Large intestine (tissue), 3 donors: ENCODE results near the gene TPD52L1. TPM values are rescaled to one million over a fixed set of nuclear protein-coding genes. Genes with fewer than 3 reads are reported as not detected.

Experiments used
- DNase-seq, 2 donors: peaks; one replicate each; pipeline versions ENCODE4 v3.0.0 to v3.0.0-alpha.2; 2013
- H3K27ac ChIP-seq: one replicate; pipeline ENCODE4 v1.5.1; 2013; ENCODE audit warnings: low read length
- H3K27me3 ChIP-seq: 2 replicates; pipeline ENCODE4 v1.6.1; 2013; ENCODE audit warnings: low read length; ENCODE audit not compliant: control insufficient read depth, insufficient read depth
- H3K36me3 ChIP-seq: 2 replicates; pipeline ENCODE4 v1.6.1; 2013; ENCODE audit warnings: low read length; ENCODE audit not compliant: control insufficient read depth, insufficient read depth
- H3K4me1 ChIP-seq: one replicate; pipeline ENCODE4 v1.6.1; 2013; ENCODE audit warnings: low read length; ENCODE audit not compliant: control insufficient read depth, insufficient read depth
- H3K4me3 ChIP-seq: one replicate; pipeline ENCODE4 v1.5.1; 2013; ENCODE audit warnings: low read length
- H3K9me3 ChIP-seq: one replicate; pipeline ENCODE4 v1.6.1; 2013; ENCODE audit warnings: mild to moderate bottlenecking, low read depth, low read length, moderate library complexity; ENCODE audit not compliant: control insufficient read depth
- WGBS: methylation state at CpG from one replicate; pipeline ENCODE4 v1.1.5; 2013; ENCODE audit warnings: low lambda C conversion rate; ENCODE audit not compliant: insufficient coverage; 5-methylcytosine and 5-hydroxymethylcytosine counted together
- polyA plus RNA-seq: library from polyadenylated mRNA; unstranded; fragments of 120-200 nt; gene quantifications from one replicate; pipeline ENCODE4 v1.2.1, GENCODE V29; 2013

The TPD52L1 gene
- polyA plus RNA-seq, 1 donor: 53.4 TPM

- H3K4me3 ChIP-seq: no peak overlapping the region
Observed at GRCh38 chr6:125188594-125189203, 35.1 kb downstream of the TPD52L1 start.

DNA sequence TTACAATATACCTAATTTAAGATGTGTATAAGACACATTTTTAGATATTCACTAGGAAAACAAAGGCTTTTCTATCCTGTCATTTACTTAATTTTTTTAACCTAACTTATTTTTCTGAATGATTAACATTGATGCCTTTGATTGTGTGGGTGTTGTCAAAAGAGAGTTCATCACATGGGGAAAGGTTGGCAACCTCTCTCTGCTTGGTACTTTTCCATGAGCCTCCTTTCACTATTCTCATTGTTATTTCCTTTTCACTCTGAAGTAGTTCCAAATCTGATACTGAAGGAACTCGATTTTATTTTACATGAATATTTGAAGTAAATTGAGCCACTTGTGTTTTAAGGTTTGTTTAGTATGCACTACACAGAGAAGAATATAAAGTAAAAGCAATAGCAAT lies 35.9 kb downstream of the TPD52L1 start:
- Histone ChIP-seq H3K4me1 (no peaks in the 10 kb centered on the region), H3K9me3 (no peaks in the 10 kb centered on the region), H3K36me3 (no peaks in the 10 kb centered on the region), H3K4me3 (no peak overlapping the region), H3K27ac (no peak overlapping the region), H3K27me3 (no peaks in the 10 kb centered on the region)
- WGBS: 83% methylated on average over 1 of the region's 1 CpG
- DNase-seq: no peak

More at GRCh38 chr6:125188594-125189203, 35.1 kb downstream of the TPD52L1 start:
- Histone ChIP-seq H3K36me3 (no peaks in the 10 kb centered on the region), H3K9me3 (no peaks in the 10 kb centered on the region), H3K27ac (no peak overlapping the region), H3K4me1 (no peaks in the 10 kb centered on the region), H3K27me3 (no peaks in the 10 kb centered on the region)
- DNase-seq: no peak
- WGBS: no CpG with 5 or more reads among the region's 1 CpG

GRCh38 chr6:125190667-125191066 lies 37.1 kb downstream of the TPD52L1 start:
- WGBS: 100% methylated on average over 1 of the region's 4 CpGs
- Histone ChIP-seq H3K36me3 (no peaks in the 10 kb centered on the region), H3K27ac (no peak overlapping the region), H3K4me1 (no peaks in the 10 kb centered on the region), H3K4me3 (no peak overlapping the region), H3K27me3 (no peaks in the 10 kb centered on the region), H3K9me3 (no peaks in the 10 kb centered on the region)
- no peak for DNase-seq

DNA sequence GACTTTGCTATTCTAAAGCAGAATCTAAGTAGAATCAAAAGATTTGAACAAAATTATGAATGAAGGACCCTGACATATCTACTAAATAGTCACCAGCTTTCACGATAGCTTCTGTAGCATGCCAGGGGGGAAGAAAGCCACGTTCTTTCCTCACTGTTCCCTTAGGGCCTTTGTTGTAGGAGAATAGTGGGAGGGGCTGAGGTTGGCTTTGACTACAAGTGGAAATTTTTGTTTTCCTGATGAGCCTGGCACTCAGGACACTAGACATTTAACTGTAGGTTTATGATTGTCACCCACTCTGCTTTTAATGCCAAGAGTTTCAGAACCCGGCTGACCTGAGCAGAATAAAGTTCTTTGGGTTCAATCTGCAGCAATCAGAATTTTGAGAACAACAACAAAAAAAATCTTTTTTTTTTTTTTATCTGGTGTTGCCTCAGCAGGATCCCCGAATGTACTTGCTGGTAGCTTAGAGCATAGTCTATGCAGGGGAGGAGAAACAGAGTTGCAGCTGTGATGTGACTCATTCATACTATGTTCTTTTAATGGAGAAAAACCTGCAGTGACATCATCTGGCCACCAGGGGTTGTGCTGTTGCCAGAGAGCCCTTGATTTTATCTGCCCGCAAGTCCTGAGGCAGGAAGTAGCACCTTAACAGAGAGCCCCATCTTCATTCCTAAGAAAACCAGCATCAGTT lies 38.5 kb downstream of the TPD52L1 start:
- peak; percentile 64 to 77 for DNase-seq
- H3K36me3 ChIP-seq: no peaks in the 10 kb centered on the region
- no peaks in the 10 kb centered on the region for H3K27me3 ChIP-seq
- no peaks in the 10 kb centered on the region for H3K9me3 ChIP-seq
- WGBS: 60% methylated on average over 1 of the region's 5 CpGs
- no peak overlapping the region for H3K27ac ChIP-seq
- no peaks in the 10 kb centered on the region for H3K4me1 ChIP-seq
- no peak overlapping the region for H3K4me3 ChIP-seq

- no peak overlapping the region for H3K4me3 ChIP-seq
- no peaks in the 10 kb centered on the region for H3K36me3 ChIP-seq
- H3K27me3 ChIP-seq: no peaks in the 10 kb centered on the region
- DNase-seq: no peak
- no peaks in the 10 kb centered on the region for H3K9me3 ChIP-seq
- H3K4me1 ChIP-seq: peaks cover 4% of the 10 kb centered on the region
- WGBS: no CpG with 5 or more reads among the region's 5 CpGs
- no peak overlapping the region for H3K27ac ChIP-seq
Observed at GRCh38 chr6:125192610-125192930, 39.0 kb downstream of the TPD52L1 start.

GRCh38 chr6:125193208-125193607 lies 39.6 kb downstream of the TPD52L1 start:
- no CpG with 5 or more reads among the region's 2 CpGs for WGBS
- Histone ChIP-seq H3K27me3 (no peaks in the 10 kb centered on the region), H3K9me3 (no peaks in the 10 kb centered on the region), H3K4me3 (no peak overlapping the region), H3K36me3 (no peaks in the 10 kb centered on the region), H3K27ac (no peak overlapping the region), H3K4me1 (peaks cover 10% of the 10 kb centered on the region)
- DNase-seq: no peak

DNA sequence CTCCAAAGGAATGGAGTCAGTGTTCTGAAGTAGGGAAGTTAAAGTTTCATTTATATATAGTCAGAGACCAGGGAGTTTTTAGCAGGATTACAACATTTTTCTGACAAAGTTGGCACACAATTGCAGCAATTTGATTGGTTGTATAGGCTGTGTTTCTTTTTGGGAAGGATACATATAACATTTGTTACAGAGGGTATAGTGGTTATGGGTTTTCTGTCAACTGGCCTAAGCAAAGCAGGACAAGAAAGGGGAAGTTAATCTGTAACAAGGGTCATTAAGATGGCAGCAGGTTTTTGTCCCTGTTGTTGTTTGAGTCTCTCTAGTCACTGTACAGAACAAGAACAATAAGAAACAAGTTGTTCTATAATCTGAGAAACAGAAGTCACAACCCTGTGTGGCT lies 41.4 kb downstream of the TPD52L1 start:
- no peaks in the 10 kb centered on the region for H3K27me3 ChIP-seq
- H3K4me1 ChIP-seq: peaks cover 13% of the 10 kb centered on the region
- DNase-seq: no peak
- no peak overlapping the region for H3K27ac ChIP-seq
- H3K4me3 ChIP-seq: no peak overlapping the region
- H3K36me3 ChIP-seq: no peaks in the 10 kb centered on the region
- no peaks in the 10 kb centered on the region for H3K9me3 ChIP-seq

DNA sequence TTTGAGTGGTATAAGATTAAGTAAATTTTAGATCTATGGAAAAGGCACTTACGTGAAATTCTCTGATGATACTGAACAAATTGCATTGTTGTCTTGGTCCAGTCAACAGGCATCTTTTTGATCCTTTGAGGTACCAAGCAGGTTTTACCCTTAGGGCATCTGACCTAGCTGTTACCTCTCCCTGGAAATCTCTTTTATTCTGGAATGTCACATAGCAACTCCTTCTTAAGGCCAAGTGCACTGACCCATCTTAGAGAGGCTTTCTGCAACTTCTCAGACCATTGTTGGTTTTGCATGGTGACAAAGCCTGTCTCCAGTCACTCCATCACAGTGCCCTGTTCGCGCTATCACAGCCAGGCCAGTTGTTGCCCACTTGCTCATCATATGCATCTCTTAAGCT lies 42.0 kb downstream of the TPD52L1 start:
- WGBS: 100% methylated on average over 1 of the region's 3 CpGs
- H3K4me3 ChIP-seq: no peak overlapping the region
- H3K4me1 ChIP-seq: peaks cover 14% of the 10 kb centered on the region
- no peak overlapping the region for H3K27ac ChIP-seq
- DNase-seq: no peak
- no peaks in the 10 kb centered on the region for H3K36me3 ChIP-seq
- no peaks in the 10 kb centered on the region for H3K9me3 ChIP-seq
- no peaks in the 10 kb centered on the region for H3K27me3 ChIP-seq

GRCh38 chr6:125196613-125197012 lies 43.0 kb downstream of the TPD52L1 start:
- no peak overlapping the region for H3K27ac ChIP-seq
- no peaks in the 10 kb centered on the region for H3K27me3 ChIP-seq
- no peak overlapping the region for H3K4me3 ChIP-seq
- H3K4me1 ChIP-seq: peaks cover 21% of the 10 kb centered on the region
- no peak for DNase-seq
- WGBS: 90% methylated on average over 2 of the region's 3 CpGs
- H3K9me3 ChIP-seq: no peaks in the 10 kb centered on the region
- H3K36me3 ChIP-seq: no peaks in the 10 kb centered on the region

- peak; percentile 57 to 85 for DNase-seq
- no peak overlapping the region for H3K4me3 ChIP-seq
- peaks cover 28% of the 10 kb centered on the region for H3K4me1 ChIP-seq
- no CpG with 5 or more reads among the region's 3 CpGs for WGBS
- H3K27me3 ChIP-seq: no peaks in the 10 kb centered on the region
- no peaks in the 10 kb centered on the region for H3K36me3 ChIP-seq
- H3K9me3 ChIP-seq: no peaks in the 10 kb centered on the region
- peak overlapping the region; percentile 64 for H3K27ac ChIP-seq
Observed at GRCh38 chr6:125197795-125198269, 44.3 kb downstream of the TPD52L1 start.

GRCh38 chr6:125198398-125198937 lies 44.9 kb downstream of the TPD52L1 start:
- Histone ChIP-seq H3K9me3 (no peaks in the 10 kb centered on the region), H3K4me3 (no peak overlapping the region), H3K27ac (peak overlapping the region; percentile 64), H3K27me3 (no peaks in the 10 kb centered on the region), H3K4me1 (peaks cover 28% of the 10 kb centered on the region), H3K36me3 (no peaks in the 10 kb centered on the region)
- no peak for DNase-seq
- WGBS: no CpG with 5 or more reads among the region's 6 CpGs
